ENCODE measurements around the gene PAPPA2.

- TF ChIP-seq MXI1 (IDR thresholded peaks at IDR 0.05; ENCODE audit: borderline replicate concordance, low read depth, low read length) (no peak), CTCF (conservative IDR thresholded peaks at IDR 0.05; ENCODE audit: low read depth, low read length) (no peak)
Measured at GRCh38 chr1:176815621-176816020, 352.6 kb downstream of the PAPPA2 start.
